GM18909 (cell line): ENCODE measurements around the gene RPGRIP1L.
"Not testable (repeated sequence)": the region's sequence is repeated elsewhere in the genome, so short reads cannot be mapped to it uniquely, and the experiment has no call there.

Source experiments
- ATAC-seq: cut with Tn5 transposase; IDR thresholded peaks from one replicate; pipeline ENCODE4 v1.9.1; 2021; ENCODE audit warnings: mild to moderate bottlenecking; ENCODE audit not compliant: unreplicated experiment, poor library complexity

Gene RPGRIP1L

DNA sequence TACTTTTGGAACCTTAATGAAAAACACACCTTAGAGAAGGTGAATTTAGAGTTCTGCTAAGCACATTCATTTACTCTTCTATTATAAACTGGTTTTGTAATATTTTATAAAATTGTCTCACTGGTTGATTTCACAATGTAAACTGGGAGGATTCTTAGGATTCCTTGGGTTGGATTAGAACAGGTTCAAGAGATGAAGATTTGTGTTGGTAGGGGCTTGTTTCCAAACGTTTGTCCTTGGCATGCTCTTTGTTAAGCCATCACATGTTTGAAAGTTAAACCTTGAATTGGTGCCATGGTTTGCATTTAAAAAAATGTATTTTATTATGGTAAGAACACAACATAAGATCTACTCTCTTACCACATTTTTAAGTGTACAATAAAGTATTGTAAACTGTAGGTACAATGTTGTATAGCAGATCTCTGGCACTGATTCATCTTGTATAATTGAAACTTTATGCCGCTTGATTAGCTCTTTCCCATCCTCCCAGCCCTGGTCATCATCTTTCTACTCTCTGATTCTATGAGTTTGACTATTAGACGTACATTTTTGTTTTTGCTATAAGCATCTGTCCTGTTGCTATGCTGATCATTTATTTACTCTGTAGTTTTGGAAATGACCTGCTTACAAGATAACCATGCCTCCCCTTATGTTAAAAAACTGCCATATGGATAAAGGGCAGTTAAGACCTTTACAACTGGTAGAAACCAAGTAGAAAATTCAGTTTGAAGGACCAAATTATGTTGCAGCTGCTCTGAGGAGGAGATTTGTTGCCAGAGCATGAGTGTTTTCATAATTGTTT, 9.9 kb upstream of the RPGRIP1L start:
- ATAC-seq, result no peak

DNA sequence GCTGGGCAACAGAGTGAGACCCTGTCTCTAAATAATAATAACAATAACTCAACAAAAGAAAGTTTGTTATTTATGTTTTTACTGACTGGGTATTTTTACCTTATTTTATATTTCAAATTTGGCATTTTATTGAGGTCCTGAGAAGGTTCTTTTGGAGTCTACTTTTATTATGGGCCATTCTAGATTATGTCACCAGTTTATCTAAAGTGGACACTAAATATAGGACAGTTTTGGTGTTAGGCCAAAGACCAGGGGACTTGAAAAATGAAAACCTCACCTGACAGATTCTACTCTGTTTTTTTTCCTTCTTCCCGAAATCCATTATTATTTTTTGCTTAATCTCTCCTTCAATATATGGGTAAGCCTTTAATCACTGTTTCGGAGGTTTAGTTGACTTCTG, 8.4 kb upstream of the RPGRIP1L start:
- no peak for ATAC-seq

- ATAC-seq, result no peak
Observed at GRCh38 chr16:53711390-53711789, 7.7 kb upstream of the RPGRIP1L start.

DNA sequence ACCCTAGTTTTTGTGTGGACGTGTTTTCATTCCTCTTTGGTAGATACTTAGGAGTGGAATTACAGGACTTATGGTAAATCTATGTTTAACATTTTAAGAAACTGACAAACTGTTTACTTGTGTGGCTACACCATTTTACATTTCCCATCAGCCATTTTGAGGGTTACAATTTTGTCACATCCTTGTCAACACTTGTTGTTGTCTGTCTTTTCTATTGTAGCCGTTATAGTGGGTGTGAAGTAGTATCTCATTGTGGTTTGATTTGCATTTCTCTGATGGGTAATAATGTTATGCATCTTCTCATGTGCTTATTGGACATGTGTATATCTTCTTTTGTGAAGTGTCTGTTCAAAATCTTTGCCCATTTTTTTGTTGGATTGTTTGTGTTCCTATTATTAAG, 4.8 kb upstream of the RPGRIP1L start:
- ATAC-seq, result no peak

DNA sequence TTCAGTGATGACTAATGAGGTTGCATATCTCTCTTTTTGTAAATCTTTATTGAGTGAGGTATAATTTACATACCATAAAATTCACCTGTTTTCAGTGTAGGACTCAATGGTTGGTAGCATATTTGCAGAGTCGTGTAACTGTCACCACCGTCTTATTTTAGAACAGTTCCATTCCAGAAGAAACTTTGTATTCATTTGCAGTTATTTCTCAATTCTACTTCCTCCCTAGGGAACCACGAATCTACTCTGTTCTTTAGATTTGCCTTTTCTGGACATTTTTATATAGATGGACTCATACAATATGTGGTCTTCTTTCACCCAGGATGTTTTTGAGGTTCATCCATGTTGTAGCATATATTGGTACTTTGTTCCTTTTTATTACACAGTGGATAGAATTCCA, 4.0 kb upstream of the RPGRIP1L start:
- no peak for ATAC-seq

DNA sequence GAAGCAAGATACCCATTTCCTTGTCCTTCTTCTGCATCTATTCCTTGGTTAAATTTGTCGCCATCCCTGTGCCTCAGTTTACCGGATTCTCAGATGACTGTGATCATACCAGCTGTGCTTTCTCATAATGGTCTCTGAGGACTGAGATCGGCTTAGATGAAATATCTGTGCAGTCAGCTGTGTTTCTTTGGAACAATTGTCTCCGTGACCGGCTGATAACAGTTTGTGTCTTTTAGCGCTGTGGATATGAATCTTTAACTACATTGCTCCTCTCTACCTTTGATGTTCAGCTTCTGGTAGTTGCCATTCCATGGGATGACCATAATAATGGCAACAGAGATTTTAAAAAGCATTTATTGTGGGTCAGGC, 770 bp upstream of the RPGRIP1L start:
- ATAC-seq, result no peak

DNA sequence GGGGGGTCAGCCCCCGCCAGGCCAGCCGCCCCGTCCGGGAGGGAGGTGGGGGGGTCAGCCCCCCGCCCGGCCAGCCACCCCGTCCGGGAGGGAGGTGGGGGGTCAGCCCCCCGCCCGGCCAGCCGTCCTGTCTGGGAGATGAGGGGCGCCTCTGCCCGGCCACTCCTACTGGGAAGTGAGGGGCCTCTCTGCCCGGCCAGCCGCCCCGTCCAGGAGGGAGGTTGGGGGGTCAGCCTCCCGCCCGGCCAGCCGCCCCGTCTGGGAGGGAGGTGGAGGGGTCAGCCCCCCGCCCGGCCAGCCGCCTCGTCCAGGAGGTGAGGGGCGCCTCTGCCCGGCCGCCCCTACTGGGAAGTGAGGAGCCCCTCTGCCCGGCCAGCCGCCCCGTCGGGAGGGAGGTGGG, 5.4 kb downstream of the RPGRIP1L start:
- not testable (repeated sequence) for ATAC-seq

- ATAC-seq, result no peak
Observed at GRCh38 chr16:53695070-53695469, 8.6 kb downstream of the RPGRIP1L start.

DNA sequence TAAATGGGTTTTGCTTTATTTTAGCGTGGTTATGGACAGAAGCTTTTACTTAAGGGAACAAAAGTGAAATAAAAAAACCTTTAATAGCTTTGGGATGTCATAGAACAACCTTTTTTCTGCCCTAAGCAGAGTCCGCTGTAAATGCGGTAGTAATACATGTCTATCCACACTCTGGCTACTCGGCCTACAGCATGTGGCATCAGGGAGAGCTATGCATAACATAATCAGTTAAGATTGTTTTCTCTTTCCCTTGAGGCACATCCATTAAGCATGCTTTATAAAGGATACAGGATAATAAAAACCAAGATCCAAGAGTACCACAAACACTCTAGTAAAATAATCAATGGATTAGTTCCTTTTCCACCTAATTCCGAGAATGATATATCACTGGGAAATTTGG, 10.3 kb downstream of the RPGRIP1L start:
- ATAC-seq, result no peak

GRCh38 chr16:53692146-53692545, 11.5 kb downstream of the RPGRIP1L start:
- ATAC-seq, result no peak

DNA sequence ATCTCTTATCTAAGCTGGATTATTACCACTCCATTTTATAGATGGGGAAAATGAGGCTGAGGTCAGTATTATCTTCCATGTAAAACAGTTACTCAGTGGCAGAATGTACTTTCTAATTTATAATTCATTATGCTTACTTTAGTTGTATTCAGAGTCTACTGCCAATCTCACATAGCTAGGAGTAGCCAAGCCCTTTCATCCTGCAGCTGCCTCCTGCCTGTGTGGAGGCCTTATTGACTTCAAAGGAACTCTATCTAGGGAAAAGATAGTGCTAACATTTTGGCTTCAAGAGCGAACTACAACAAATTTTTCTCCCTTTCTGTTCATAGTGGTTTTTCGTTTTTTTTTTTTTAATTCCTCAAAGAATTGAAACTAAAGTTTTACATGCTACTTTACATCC, 12.9 kb downstream of the RPGRIP1L start:
- no peak for ATAC-seq

- ATAC-seq, result no peak
Observed at GRCh38 chr16:53689636-53690035, 14.0 kb downstream of the RPGRIP1L start.

DNA sequence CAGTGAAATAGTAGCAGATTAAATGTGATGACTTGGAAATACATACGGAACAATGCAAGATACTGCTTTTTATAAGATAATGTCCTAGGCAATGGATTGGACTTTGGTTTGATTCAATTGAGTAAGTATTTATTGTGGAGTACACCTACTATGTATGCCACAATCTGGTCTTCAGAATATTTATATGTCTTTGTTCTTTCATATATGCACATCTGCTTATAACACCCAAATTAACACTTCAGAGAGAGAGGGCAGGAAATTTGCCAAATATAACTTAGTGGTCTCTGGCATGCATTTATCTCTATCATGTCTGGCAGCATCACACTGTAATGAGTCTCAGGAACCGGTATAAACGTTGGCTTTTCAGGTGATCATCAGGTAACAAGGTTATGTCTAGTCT, 16.9 kb downstream of the RPGRIP1L start:
- ATAC-seq, result no peak

- not testable (repeated sequence) for ATAC-seq
Observed at GRCh38 chr16:53685334-53685733, 18.3 kb downstream of the RPGRIP1L start.

DNA sequence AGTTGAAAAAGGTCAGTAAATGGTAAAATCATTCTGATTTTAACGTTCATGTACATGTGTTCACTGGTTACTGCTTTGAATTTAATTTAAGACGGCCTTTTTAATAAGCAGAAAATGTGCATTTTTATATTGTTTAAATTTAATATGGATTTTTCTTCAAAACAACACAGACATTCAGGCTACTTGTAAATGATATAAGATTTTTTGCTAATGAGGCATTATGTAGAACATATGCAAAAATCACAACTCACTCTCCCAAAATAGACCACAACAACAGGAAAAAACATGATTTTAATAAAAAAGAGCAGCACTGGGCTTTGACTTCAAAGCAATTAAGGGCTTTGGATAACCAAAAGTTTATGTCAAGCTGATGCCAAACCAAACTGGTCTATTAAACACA, 22.3 kb downstream of the RPGRIP1L start:
- no peak for ATAC-seq

DNA sequence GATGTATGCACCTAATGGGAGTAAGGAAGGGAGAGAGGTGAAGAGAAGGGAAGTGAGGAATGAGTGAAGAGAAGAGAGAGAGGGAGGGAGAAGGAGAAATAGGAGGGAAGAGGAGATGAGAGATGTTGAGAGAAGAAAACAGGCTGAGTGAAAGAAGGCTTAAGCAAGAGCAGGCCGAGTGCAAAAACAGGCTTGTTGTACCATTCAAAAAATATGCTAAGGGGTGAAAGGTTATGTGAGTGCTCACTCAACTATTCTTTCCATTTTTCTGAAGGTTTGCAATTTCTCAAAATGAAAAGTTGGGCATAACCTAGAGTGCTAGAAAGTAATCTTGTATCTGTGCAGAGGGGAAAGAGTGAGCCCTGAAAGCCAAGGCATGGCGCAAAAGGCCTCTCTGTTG, 22.9 kb downstream of the RPGRIP1L start:
- no peak for ATAC-seq

DNA sequence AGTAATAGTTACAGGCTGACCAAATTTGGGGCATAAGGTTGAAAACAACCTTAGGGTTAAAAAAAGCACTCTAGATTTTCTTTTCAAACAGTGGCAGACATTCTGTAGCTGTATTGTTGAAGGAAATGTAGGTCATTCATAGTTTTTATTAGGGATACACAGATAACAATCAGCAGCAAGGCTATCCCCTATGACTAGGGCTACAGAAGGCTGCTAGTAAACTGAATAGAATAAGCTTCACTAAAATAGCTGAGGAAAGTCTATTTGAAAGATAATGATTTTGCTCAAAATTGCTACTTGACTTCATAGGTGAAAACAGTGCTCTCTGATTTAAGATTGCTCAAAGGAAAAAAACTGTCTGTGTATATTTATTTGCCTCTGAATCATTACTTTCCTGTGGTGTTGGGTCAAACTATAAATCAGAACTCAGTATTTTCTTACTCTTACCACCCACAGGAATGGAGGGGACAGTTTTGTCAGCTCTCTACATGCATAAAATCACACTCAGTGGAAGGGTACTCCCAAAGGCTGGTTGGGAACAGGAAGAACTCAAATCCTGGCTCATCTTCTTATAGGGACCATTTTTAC, 24.8 kb downstream of the RPGRIP1L start:
- ATAC-seq, result no peak

- no peak for ATAC-seq
Observed at GRCh38 chr16:53678155-53678554, 25.5 kb downstream of the RPGRIP1L start.

DNA sequence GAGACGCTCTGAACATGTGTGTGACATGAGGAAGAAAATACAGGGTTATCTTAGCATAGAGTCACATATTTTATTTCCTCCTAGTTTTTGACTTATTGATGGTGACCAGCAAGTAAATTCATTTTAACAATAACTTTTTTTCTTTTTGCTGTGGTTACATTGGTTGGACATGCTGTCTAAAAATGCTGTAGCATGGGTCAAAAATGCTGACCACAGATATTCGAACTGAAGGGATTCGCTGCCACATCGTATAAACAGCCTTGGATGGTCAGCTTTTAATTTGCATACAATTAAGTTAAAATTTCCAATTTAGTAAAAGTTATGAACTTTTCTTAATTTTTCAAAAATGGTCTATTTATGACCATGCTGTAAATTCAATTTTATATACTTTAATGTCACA, 30.5 kb downstream of the RPGRIP1L start:
- ATAC-seq, result no peak

GRCh38 chr16:53672461-53672860, 31.2 kb downstream of the RPGRIP1L start:
- ATAC-seq, result no peak

DNA sequence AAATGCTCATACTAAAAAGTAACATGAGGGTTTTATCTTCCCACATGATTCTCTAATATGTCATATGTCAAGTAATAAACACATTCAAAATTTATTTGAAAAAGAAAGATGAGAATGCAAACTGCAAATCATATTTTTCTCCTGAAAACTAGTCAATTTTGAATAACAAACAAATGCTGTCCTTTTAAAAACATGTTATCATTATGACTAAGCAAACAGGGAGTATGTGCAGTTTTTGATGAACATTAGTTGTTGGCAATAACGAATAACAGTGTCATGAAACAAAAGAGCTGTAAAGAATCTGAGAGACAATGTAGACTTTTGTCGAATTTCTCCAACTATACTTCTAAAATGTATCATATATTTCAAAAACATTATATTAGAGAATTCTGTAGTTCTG, 34.8 kb downstream of the RPGRIP1L start:
- ATAC-seq, result no peak

GRCh38 chr16:53666786-53667415, 36.8 kb downstream of the RPGRIP1L start:
- no peak for ATAC-seq
